GM18520 (cell line): ENCODE measurements around the gene RAB33B.
"Not testable (repeated sequence)": the region's sequence is repeated elsewhere in the genome, so short reads cannot be mapped to it uniquely, and the experiment has no call there.

Source experiments
- ATAC-seq: cut with Tn5 transposase; IDR thresholded peaks from one replicate; pipeline ENCODE4 v1.9.1; 2021; ENCODE audit not compliant: unreplicated experiment

The RAB33B gene

DNA sequence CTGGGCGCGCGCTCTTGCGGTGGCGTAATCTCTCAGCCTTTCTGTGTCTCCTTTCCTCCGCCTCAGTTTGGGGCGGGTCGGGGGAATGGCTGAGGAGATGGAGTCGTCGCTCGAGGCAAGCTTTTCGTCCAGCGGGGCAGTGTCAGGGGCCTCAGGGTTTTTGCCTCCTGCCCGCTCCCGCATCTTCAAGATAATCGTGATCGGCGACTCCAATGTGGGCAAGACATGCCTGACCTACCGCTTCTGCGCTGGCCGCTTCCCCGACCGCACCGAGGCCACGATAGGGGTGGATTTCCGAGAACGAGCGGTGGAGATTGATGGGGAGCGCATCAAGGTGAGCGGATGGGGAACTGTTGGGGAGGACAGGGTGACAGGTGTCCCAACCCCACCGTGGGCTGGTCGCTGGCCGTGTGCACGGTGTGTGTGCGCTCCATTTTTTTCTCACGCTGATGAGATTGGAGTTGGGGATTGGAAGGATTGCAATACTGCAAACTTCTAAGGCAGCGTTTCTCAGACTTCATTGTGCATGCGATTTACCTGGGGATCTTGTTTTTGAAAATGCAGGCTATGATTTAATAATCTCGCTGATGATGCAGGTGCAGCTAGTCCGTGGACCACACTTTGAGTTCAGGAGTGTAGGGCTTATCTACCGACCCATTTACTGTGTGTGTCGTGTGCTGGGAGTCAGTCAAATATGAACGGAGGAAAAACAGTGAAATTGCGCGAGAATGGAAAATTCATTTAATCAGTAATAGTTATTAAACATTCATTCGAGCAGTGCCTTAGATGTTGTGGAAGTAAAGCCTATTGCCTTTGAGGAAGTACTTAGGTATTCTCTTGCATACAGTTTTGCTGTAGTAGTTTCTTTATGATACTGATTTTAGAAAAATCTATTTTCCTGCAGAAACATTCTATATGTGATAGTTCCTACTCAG, at the start of gene RAB33B:
Gene RAB33B (plus strand): TSS at position 11 of the 935 bp plus-strand sequence. CDS start 75 bp downstream, at position 86.
- no peak for ATAC-seq

DNA sequence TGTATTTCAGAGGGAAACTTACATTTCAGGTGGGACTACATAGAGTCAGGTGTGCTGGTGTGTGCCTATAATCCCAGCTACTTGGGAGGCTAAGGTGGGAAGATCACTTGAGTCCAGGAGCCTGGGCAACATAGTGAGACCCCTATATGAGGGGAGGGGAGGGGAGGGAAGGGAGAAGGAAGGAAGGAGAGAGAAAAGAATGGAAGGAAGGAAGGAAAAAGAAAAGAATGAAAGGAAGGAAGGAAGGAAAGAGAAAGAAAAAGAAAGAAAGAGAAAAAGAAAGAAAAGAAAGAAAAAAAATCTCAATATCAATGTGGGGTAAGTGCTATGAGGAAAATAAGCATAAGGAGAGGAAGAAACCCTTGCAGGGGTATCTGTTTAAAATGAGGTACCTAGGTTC, 43.6 kb upstream of the RAB33B start:
- no peak for ATAC-seq

DNA sequence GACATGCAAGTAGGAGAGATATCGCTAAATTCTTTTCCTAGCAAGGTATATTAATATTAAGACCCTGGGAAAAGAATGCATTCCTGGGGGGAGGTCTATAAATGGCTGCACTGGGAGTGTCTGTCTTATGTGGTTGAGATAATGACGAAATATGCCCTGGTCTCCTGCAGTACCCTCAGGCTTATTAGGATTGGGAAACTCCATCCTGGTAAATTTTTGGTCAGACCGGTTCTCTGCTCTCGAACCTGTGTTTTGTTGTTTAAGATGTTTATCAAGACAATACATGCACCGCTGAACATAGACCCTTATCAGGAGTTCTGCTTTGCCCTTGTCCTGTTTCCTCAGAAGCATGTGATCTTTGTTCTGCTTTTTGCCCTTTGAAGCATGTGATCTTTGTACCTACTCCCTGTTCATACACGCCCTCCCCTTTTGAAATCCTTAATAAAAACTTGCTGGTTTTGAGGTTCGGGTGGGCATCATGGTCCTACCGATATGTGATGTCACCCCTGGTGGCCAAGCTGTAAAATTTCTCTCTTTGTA, 39.2 kb upstream of the RAB33B start:
- not testable (repeated sequence) for ATAC-seq

DNA sequence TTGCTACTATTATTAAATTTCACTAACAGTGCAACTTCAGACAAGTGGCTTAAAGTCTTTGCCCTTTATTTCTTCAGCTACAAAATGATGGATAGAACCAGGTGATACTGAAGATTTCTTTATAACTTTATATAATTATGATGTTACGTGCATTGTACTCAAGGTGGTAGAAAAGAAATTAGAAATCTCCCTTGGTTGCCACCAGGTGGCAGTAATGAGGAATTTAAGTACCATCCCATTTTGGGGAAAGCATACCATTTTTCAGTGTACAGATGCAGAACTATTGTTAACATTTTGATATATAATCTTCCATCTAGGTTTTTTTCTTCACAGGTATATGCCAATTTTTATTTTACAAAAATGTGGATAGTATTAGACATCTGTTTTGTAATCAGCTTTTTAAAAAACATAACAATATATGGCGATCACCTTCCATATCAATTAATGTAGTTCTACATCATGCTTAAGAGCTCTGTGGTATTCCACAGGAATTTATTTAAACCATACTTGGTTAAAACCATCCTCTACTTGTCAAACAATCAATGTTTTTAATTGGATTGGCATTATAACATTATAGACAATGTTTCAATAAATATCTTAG, 37.7 kb upstream of the RAB33B start:
- no peak for ATAC-seq

DNA sequence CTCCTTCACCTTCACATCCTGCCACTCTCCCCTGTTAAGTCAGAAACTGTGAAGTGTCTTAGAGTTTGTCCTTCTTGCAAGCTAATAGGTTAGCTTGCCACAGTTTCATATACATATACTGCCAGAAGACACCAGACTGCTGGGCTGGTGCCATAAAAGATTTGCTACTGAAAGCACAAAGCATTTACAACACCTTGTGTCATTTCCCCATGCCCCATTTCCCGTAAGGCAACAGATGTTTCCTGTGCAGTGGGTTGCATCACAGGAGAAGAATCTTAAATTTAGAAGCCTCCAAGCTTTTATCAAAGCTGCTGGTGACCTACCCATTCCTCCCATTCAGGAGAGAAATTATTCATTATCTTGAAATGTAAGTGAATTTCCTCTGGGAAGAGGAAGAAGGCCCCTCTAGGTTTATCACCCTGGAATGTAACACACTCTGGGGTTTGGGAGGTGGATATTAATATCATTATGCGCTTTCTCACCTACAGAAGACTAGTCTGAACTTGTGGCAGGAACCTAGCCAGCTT, 34.5 kb upstream of the RAB33B start:
- ATAC-seq, result no peak

DNA sequence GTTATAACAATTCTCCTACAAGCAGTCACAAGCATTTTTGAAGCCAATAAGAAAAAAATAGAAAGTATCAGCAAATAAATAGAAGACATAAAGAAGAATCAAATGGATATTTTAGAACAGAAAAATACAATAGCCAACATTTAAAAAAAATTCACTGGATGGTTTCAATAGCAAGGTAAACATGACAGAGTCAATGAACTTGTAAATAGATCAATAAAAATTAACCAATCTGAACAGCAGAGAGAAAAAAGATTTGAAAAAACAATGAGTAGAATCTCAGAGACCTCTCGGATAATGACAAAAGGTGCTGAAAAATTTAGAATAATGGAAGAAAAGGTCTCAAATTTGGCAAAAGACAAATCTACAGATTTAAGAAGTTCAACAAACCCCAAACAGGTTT, 33.3 kb upstream of the RAB33B start:
- ATAC-seq, result no peak

DNA sequence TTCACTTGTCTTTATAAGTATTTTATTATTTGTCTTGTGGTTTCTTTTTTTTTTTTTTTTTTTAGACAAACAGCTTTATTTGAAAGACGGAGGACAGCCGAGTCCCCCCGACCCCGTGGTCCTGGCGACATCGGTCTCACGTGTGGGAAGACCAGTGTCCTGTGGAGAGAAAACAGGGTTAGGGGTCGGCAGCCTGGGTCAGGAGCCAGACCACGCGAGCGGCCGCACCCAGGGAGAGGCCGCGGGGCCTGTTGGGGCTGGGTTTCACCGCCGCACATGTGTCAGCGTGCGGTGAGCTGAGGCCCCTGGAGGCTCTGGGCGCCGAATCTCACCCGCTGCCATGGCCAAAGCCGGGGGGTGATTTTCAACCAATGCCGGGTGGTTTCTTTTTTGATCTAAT, 17.8 kb upstream of the RAB33B start:
- no peak for ATAC-seq

DNA sequence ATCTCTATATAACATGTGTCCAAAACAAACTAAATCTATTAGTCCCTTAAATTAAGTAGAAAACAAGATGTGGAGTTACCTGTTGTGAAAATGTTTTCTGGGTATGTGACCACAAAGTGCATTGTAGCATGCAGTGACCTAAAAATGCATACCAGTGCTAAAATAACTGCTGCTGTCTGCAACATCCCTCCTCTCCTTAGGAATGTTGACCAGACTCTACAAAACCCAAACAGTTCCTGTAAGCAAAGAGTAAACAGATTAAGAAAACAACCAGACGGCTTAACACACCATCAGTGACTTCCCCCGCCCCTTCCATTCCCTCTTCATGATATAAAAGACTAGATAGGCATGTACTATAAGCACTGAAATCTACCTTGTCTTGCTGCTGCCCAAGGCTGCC, 15.8 kb upstream of the RAB33B start:
- ATAC-seq, result no peak

DNA sequence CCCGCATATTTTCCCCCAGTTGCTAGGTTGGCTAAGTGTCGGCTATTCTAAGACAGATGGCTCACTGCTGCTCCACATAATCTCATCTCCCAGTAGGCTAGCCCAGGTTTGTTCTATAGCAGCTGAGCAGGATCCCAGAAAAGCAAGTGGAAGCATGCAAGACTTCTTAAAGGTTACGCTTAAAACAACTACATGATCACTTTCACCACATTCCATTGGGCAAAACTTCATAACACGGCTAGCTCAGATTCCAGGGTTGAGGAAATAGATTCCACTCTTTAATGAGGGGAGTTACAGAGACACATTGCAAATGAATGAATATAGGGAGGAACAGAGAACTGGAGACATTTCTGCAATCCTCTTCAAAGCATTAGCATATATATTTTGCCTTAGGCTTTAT, 12.9 kb upstream of the RAB33B start:
- no peak for ATAC-seq

DNA sequence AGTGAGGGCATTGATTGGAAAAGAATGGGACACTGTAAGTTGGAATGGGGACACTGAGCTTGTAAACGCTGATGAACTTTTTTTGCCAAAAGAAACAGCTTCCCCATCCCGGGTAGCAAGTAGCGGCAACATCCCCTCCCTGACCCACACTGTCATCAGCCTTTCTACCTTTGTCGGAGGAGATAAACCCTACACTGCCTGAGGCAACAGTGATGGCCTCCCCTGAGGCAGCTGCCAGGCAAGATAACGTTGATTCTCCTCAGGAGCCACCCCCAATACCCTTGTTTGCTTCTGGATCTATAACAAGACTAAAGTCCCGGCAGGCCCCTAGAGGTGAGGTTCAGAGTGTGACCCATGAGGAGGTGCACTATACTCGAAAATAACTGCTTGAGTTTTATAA, 10.3 kb upstream of the RAB33B start:
- no peak for ATAC-seq

DNA sequence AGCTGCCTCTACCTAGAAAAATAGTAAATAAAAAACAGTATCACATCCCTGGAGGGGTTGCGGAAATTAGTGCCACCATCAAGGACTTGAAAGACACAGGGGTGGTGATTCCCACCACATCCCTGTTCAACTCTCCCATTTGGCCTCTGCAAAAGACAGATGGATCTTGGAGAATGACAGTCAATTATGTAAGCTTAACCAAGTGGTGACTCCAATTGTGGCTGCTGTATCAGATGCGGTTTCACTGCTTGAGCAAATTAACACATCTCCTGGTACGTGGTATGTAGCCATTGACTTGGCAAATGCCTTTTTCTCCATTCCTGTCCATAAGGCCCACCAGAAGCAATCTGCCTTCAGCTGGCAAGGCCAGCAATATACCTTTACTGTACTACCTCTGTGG, 9.0 kb upstream of the RAB33B start:
- ATAC-seq, result not testable (repeated sequence)

DNA sequence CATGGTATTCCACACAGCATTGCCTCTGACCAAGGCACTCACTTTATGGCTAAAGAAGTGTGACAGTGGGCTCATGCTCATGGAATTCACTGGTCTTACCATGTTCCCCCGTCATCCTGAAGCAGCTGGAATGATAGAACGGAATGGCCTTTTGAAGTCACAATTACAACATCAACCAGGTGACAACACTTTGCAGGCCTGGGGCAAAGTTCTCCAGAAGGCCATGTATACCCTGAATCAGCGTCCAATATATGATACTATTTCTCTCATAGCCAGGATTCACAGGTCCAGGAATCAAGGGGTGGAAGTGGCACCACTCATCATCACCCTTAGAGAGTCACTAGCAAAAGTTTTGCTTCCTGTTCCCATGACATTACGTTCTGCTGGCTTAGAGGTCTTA, 6.8 kb upstream of the RAB33B start:
- not testable (repeated sequence) for ATAC-seq

DNA sequence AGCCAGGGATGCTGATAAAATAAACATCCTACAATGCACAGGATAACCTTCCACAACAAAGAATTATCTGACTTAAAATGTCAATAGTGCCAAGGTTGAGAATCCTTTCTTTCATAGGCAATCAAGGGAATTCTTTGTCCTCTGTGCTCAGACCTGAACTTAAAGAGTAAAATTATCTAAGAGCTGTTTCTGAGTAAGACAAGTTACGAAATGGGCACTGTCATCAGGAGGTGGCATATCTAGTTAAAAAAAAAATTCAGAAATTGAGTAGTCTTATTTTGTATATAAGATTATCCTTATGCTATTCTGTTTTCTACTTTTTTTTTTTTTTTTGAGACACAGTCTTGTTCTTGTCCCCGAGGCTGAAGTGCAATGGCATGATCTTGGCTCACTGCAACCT, 3.3 kb upstream of the RAB33B start:
- ATAC-seq, result no peak

DNA sequence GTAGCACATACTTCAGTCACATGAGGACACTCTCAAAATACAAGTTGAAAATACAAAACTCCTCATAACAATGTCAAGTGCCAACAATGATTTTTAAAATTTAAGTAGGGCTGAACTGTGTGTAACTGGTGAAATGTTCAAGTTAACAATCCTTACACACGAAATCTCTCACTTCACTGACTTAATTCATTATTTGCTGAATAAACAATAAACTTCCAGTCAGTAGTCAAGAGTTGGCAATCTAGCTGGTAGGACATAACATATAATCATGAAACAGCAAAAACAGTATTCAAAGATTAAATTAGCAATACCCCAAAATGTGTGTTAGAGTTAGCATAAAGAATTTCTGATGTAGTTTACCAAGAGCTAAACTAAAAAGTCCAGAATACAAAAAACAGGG, 1.9 kb upstream of the RAB33B start:
- no peak for ATAC-seq

DNA sequence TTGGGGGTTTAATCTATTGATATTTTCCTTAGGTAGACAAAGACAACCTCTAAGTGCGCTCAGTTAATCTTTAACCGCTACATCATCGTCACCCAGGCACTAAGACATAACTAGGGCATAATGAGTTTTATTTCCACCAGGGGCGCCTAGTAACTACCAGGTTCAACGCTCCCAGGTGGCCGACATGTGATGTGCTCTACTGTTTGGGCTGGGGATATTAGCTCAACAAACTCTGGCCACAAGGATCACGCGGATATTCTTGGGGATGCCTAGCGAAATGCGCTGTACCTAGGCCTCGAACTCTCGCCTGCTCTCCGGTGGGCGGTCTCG, 915 bp upstream of the RAB33B start:
- ATAC-seq, result peak; percentile 31

DNA sequence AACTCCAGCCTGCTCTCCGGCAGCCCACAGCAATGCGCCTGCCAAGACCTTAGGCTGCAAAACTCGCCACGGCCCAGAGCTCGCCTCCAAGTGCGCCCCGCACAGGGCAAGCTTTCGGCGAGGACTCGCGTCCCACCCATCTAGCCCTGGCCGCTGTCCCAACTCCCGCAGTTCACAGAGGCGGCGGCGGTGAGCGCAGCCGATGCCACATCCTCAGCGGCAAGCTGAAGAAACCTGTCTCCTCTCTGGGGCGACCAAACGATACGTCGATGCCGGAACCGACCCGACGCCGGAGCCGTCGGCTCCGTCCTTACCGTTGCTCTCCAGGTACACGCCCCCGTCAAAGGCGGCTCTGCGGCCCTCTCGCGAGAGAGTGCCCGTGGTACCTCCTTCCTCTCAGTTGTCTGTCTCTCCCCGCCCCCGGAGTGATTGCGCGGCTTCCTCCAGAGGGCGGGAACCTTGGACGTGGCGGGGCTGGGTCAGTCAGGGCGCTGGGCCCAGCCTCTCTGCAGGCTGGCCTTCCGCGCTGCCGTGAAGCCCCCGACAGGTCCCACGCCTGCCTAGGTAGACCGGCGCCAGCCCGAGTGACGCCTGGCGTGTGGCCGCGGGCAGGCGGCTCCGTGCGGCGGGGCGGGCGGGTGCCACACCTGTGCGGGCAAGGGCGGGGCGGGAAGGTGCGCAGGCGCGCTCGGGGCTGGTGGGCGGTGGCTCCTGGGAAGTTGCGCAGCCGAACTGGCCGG, 380 bp upstream of the RAB33B start:
- ATAC-seq, result peak; percentile 85

DNA sequence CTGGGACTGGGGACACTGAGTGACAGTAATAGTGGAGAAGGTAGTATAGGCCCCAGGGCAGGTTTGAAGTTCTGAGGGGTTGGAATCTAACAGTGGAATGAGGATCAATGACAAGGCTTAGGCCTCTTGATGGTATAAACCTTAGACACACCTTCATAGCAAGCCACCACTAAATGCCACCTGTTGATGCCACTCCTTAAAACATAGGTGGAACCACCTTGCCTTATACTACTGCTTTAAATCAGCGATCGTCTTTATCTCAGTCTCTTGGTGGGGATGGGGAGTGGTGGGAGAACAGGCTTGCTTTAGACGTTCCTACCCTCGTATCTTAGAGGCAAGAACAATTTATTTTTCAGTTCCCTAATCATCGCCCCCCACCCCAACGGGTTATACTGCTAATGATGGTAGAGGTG, 1.2 kb downstream of the RAB33B start:
- no peak for ATAC-seq

DNA sequence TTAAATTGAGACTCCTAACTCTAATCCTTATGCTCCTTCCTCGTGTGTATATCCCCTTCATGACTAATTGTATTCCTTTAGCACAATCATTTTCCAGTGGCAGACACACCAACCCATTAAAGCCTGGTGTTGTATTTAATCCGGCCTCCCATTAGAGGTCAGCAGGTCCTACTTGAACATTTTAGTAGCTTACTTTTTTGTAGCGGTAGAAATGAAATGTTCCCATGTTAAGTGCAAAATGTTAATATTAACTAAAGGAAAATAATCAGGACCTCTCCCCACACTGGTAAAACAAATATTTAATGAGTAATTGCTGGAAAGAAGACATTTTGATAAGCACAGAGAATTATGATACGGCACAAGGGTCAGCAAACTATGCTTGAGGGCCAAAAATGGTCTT, 3.4 kb downstream of the RAB33B start:
- no peak for ATAC-seq

DNA sequence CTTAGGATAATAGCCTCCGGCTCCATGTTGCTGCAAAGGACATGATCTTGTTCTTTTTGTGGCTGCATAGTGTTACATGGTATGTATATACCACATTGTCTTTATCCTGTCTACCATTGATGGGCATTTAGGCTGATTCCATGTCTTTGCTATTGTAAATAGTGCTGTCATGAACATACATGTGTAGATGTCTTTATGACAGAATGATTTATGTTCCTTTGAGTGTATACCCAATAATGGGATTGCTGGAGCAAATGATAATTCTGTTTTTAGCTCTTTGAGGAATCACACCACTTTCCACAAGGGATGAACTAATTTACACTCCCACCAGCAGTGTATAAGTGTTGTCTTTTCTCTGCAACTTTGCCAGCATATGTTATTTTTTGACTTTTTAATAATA, 4.6 kb downstream of the RAB33B start:
- ATAC-seq, result no peak

DNA sequence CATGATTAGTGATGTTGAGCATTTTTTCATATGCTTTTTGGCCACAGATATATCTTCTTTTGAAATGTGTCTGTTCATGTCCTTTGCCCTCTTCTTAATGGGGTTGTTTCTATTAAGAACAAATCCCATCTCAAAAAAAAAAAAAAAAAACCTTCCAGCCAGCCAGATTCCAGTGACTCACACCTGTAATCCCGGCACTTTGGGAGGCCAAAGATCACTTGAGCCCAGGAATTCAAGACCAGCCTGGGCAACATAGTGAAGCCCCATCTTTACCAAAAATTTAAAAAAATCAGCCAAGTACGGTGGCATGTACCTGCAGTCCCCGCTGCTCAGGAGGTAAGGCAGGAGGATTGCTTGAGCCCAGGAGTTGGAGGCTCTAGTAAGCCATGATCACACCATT, 5.1 kb downstream of the RAB33B start:
- ATAC-seq, result no peak

DNA sequence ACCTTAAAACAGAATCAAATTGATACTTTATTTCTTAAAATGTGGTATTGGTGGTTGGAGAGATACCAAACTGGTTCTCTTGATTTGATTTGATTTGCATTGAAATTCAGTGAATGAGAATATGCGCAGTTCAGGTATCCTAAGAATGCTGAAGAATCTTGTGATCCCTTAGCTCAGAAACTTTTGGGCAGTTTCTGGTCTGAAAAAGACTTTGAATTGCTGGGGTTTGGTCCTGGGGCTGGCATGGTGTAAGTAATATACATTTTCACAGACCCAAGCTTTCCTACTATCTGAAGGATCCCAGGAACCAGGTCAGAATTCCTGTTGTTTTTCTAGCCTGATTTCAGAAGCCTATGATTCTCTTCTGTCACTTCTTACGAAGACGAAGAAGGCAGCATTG, 6.6 kb downstream of the RAB33B start:
- ATAC-seq, result no peak
